Endothelial cell of umbilical vein (primary cell): ENCODE measurements around the gene DNAJC4. TPM values are rescaled to one million over a fixed set of nuclear protein-coding genes. Genes with fewer than 3 reads are reported as not detected.

Experiments
- Bru-seq: library from RNA; stranded (reverse); fragments of 400-500 nt; gene quantifications from one replicate; lab custom pipeline; 2021; lab: Mats Ljungman, UMichigan
- BruChase-seq, 2 experiments: library from RNA; stranded (reverse); fragments of 400-500 nt; gene quantifications; one replicate each; lab custom pipeline; 2021; lab: Mats Ljungman, UMichigan
- BruUV-seq: library from RNA; stranded (reverse); fragments of 400-500 nt; replicated peaks from 2 replicates; lab custom pipeline; 2021; lab: Mats Ljungman, UMichigan
- CTCF ChIA-PET: fragments of 300-600, 350-600 bp; sonication (Branson Sonifier 250); formaldehyde crosslinking; loops from one replicate; lab custom pipeline; 2021; ENCODE audit warnings: antibody characterized with exemption, inconsistent platforms; lab: Charles Lee
- POLR2A ChIA-PET: fragments of 300-600, 350-600 bp; sonication (Branson Sonifier 250); formaldehyde crosslinking; loops from one replicate; lab custom pipeline; 2021; ENCODE audit warnings: antibody characterized with exemption, inconsistent platforms; lab: Charles Lee
- DNase-seq: peaks from one replicate; pipeline ENCODE4 v3.0.0-alpha.2; 2011; ENCODE audit warnings: low read depth, low spot score
- FAIRE-seq: peaks from 2 replicates; lab custom pipeline; 2011; peaks lifted over from hg19 to GRCh38; lab: Jason Lieb, UNC
- H2AFZ ChIP-seq: 2 replicates; pipeline ENCODE4 v1.6.0; 2012; ENCODE audit warnings: low read depth, low read length, control low read depth, inconsistent platforms
- H3K27ac ChIP-seq: 2 replicates; pipeline ENCODE4 v1.5.1; 2011; ENCODE audit warnings: low read depth, mild to moderate bottlenecking, control low read depth, low read length, moderate library complexity; ENCODE audit not compliant: insufficient read depth
- H3K27me3 ChIP-seq, 2 experiments: 2 replicates each; pipeline versions ENCODE4 v1.6.0 to v1.6.1; 2011; ENCODE audit warnings: low read length in 2 of 2, mixed read lengths in 1 of 2; ENCODE audit not compliant: control insufficient read depth in 2 of 2, insufficient read depth in 2 of 2
- H3K36me3 ChIP-seq, 2 experiments: 2 replicates in 1 of 2; 3 replicates in 1 of 2; pipeline ENCODE4 v1.5.1; 2011; ENCODE audit warnings: low read length in 2 of 2, mild to moderate bottlenecking in 1 of 2, moderate library complexity in 1 of 2; ENCODE audit not compliant: control insufficient read depth in 2 of 2, insufficient read depth in 2 of 2; ENCODE audit errors: extremely low read depth in 1 of 2
- H3K4me1 ChIP-seq: 3 replicates; pipeline ENCODE4 v1.5.1; 2011; ENCODE audit warnings: mild to moderate bottlenecking, low read length; ENCODE audit not compliant: control insufficient read depth, insufficient read depth; ENCODE audit errors: extremely low read depth
- H3K4me2 ChIP-seq: 2 replicates; pipeline ENCODE4 v1.6.1; 2011; ENCODE audit warnings: low read length, control low read depth, mixed read lengths; ENCODE audit not compliant: insufficient read depth
- H3K4me3 ChIP-seq, 3 experiments: fragments of 200-600 bp in 1 of 3; sonication (generic), shearing (Covaris generic) in 1 of 3; replicated peaks in 1 of 3; 2 replicates each; pipeline ENCODE4 v1.5.1; 2011 to 2016; ENCODE audit warnings: control low read depth in 3 of 3, low read length in 3 of 3, mild to moderate bottlenecking in 2 of 3, inconsistent platforms in 1 of 3, low read depth in 1 of 3, moderate library complexity in 1 of 3; ENCODE audit not compliant: insufficient read depth in 1 of 3
- H3K79me2 ChIP-seq: 2 replicates; pipeline ENCODE4 v1.6.0; 2012; ENCODE audit warnings: low read length, inconsistent platforms; ENCODE audit not compliant: control insufficient read depth, insufficient read depth
- H3K9ac ChIP-seq: replicated peaks from 2 replicates; pipeline ENCODE3; 2011; ENCODE audit warnings: low read length, control low read depth; ENCODE audit not compliant: insufficient read depth; ENCODE audit errors: extremely low read depth
- H3K9me1 ChIP-seq: replicated peaks from 3 replicates; pipeline ENCODE4 v1.6.0; 2011; ENCODE audit warnings: mild to moderate bottlenecking, low read length; ENCODE audit not compliant: control insufficient read depth, insufficient read depth; ENCODE audit errors: extremely low read depth
- H3K9me3 ChIP-seq: replicated peaks from 2 replicates; pipeline ENCODE4 v1.5.1; 2012; ENCODE audit warnings: low read length, inconsistent platforms; ENCODE audit not compliant: control insufficient read depth, insufficient read depth
- H4K20me1 ChIP-seq: replicated peaks from 2 replicates; pipeline ENCODE3; 2011; ENCODE audit warnings: mild to moderate bottlenecking, low read length; ENCODE audit not compliant: control insufficient read depth, insufficient read depth; ENCODE audit errors: extremely low read depth
- GATA2 ChIP-seq: IDR thresholded peaks from 2 replicates; pipeline ENCODE4 v1.7.0; 2011; ENCODE audit warnings: low read depth, mild to moderate bottlenecking, moderate library complexity, mixed read lengths, low read length; ENCODE audit not compliant: insufficient read length, insufficient read depth
- MYC ChIP-seq: IDR thresholded peaks from one replicate; pipeline ENCODE4 v1.6.1; 2011; ENCODE audit warnings: mild to moderate bottlenecking, low read depth, low read length
- POLR2A ChIP-seq: IDR thresholded peaks from 2 replicates; pipeline ENCODE4 v1.6.1; 2012; ENCODE audit warnings: low read depth, mild to moderate bottlenecking, control low read depth, low read length
- POLR2AphosphoS5 ChIP-seq: IDR thresholded peaks from 2 replicates; pipeline ENCODE4 v1.6.1; 2012; ENCODE audit warnings: low read depth, mild to moderate bottlenecking, control low read depth, low read length, moderate library complexity; ENCODE audit not compliant: insufficient read depth
- dilution Hi-C: fragments of 300-500 bp; cut with MboI; formaldehyde crosslinking; loops from one replicate; pipeline ENCODE4 v1.15.0; 2019; ENCODE audit warnings: low sequenced_read_pairs; ENCODE audit not compliant: extremely low pct_ligation_motif_present
- intact Hi-C: fragments of 100-400 bp; cut with micrococcal nuclease; formaldehyde crosslinking; loops from one replicate; pipeline ENCODE4 v1.10.0; 2022
- long read RNA-seq: library from polyadenylated mRNA; stranded (forward); transcript quantifications from one replicate; pipeline ENCODE4 v2.0.0, GENCODE V29; 2021
- polyA minus RNA-seq, 3 experiments: library from RNA; depleted of rRNA, polyadenylated mRNA; stranded (reverse); fragments of >200 nt; gene quantifications; 1 replicate in 1 of 3; 2 replicates in 2 of 3; pipeline ENCODE4 v1.2.3, GENCODE V29; 2011
- polyA plus RNA-seq, 4 experiments: library from polyadenylated mRNA; depleted of rRNA in 3 of 4; stranded (reverse) in 3 of 4; unstranded in 1 of 4; fragments of >200 nt; gene quantifications; 2 replicates each; pipeline versions ENCODE4 v1.2.1 to v1.2.3, GENCODE V29; 2011 to 2012; ENCODE audit warnings: missing spikeins in 1 of 4
- total RNA-seq: library from RNA; stranded (reverse); gene quantifications from 2 replicates; pipeline ENCODE4 v1.2.3, GENCODE V29; 2021
- TF ChIP-seq, protein P1 (sequence below): IDR thresholded peaks from 2 replicates; pipeline ENCODE4 v1.6.1; 2011; ENCODE audit not compliant: insufficient read depth, insufficient read length

The DNAJC4 gene, protein sequence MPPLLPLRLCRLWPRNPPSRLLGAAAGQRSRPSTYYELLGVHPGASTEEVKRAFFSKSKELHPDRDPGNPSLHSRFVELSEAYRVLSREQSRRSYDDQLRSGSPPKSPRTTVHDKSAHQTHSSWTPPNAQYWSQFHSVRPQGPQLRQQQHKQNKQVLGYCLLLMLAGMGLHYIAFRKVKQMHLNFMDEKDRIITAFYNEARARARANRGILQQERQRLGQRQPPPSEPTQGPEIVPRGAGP
- total RNA-seq (23.5 and 24.4 TPM in 2 replicates), polyA plus RNA-seq (41.2 and 64.6 TPM in 2 replicates), polyA minus RNA-seq (14.6 and 19.3 TPM in 2 replicates), Bru-seq, nascent RNA (percentile 45 among the genes with signal in this experiment), BruChase-seq, experiment 1, labeled RNA remaining after a 6-hour chase (percentile 58 among the genes with signal in this experiment), BruChase-seq, experiment 2, labeled RNA remaining after a 2-hour chase (percentile 45 among the genes with signal in this experiment)
- 24.7 and 36.3 TPM in 2 replicates for polyA plus RNA-seq (2011; cell fraction: cytosol; rRNA removed)
- polyA plus RNA-seq (2011; cell fraction: nucleus; rRNA removed): 31.5 and 33.7 TPM in 2 replicates
- polyA plus RNA-seq (2012): 23.6 and 52.5 TPM in 2 replicates
- polyA minus RNA-seq (2011; cell fraction: cytosol; rRNA and poly(A)+ RNA removed): 11.6 TPM
- 5.5 and 6.5 TPM in 2 replicates for polyA minus RNA-seq (2011; cell fraction: nucleus; rRNA and poly(A)+ RNA removed)
- long read RNA-seq, partial matches to known transcripts: 76 of 102 reads
- long read RNA-seq, other reads (novel, unspliced or antisense): 23 of 102 reads

DNA sequence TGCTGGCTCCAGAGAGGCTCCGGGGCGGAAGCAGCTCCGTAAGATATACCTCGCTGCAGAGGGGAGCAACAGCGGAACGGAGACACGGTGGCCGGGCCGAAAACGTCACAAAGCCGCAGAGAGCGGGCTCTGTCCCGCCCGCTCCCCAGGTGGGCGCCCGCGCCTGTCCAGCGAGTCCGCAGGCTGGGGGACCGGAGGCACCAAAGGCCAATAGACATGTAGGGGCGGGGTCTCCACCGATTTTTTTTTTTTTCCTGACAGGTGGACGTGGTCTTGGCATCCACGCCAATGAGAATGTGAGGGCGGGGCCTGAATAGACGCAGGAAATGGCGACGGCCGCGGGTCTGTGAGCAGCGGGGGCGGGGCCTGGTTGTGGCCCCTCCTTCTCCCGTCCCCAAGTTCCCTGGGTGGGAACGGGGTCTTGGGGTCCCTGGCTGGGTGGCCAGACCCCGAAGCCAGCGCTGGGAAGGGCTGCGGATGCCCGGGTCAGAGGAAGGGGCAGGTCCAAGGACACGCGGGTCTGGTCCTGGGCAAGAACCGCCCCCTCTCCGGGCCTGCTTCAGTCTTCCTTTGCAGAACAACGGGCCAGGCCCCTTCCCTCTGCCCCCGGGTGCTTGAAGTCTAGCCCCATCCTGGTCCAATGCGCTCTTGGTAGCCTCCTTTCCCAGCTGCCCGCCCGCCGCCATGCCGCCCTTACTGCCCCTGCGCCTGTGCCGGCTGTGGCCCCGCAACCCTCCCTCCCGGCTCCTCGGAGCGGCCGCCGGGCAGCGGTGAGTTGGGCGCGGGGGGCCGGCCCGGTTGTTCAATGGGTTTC is at the start of gene DNAJC4:
DNAJC4 (plus strand) TSS at position 378 of the 814 bp plus-strand sequence; CDS start at position 685, 307 bp downstream.
- no peaks in the 10 kb centered on the region for H4K20me1 ChIP-seq
- intact Hi-C loops (loop anchor here (1.0 to 5.0 kb wide), 4 partner anchors 11 to 43 kb away; partner anchors contain the start of genes FKBP2 and STIP1), dilution Hi-C loops (no loop called here)
- ChIA-PET CTCF (interaction anchor here (0.6 to 2.0 kb wide), 4 partner anchors 17 to 70 kb away, joined by 3 to 9 read pairs (median 4); no protein-coding TSS in a partner anchor), POLR2A (no interaction called here)
- peak; percentile 83 for TF ChIP-seq POLR2A
- no peak for TF ChIP-seq MYC
- TF ChIP-seq GATA2: no peak
- TF ChIP-seq POLR2AphosphoS5: peak; percentile 66
- TF ChIP-seq, protein P1, sequence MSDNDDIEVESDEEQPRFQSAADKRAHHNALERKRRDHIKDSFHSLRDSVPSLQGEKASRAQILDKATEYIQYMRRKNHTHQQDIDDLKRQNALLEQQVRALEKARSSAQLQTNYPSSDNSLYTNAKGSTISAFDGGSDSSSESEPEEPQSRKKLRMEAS: no peak
- H3K27ac ChIP-seq: peak within 1 kb of the TSS; percentile 69
- peak within 1 kb of the TSS; percentile 70 for H2AFZ ChIP-seq
- H3K79me2 ChIP-seq: peaks cover 8% of the 10 kb centered on the region
- no peaks in the 10 kb centered on the region for H3K9me1 ChIP-seq
- FAIRE-seq: peak; percentile 94
- no peaks in the 10 kb centered on the region for H3K36me3 ChIP-seq
- H3K4me2 ChIP-seq: peak within 1 kb of the TSS; percentile 71
- peak within 1 kb of the TSS; percentile 69 for H3K9ac ChIP-seq
- H3K27me3 ChIP-seq: no peaks in the 10 kb centered on the region
- DNase-seq: peak; percentile 94
- no peaks in the 10 kb centered on the region for H3K9me3 ChIP-seq
- H3K4me3 ChIP-seq: peak within 1 kb of the TSS; percentile 60 to 71 (median 69)
- BruUV-seq: no TSS peak
- peaks cover 22% of the 10 kb centered on the region for H3K4me1 ChIP-seq
